ENCODE data around the gene NMUR1. TPM values are rescaled to one million over a fixed set of nuclear protein-coding genes. Genes with fewer than 3 reads are reported as not detected.
"Not testable (repeated sequence)": the region's sequence is repeated elsewhere in the genome, so short reads cannot be mapped to it uniquely, and the experiment has no call there.

NMUR1 gene
- total RNA-seq, 1 donor from 2014 or later: 0.16 TPM

DNA sequence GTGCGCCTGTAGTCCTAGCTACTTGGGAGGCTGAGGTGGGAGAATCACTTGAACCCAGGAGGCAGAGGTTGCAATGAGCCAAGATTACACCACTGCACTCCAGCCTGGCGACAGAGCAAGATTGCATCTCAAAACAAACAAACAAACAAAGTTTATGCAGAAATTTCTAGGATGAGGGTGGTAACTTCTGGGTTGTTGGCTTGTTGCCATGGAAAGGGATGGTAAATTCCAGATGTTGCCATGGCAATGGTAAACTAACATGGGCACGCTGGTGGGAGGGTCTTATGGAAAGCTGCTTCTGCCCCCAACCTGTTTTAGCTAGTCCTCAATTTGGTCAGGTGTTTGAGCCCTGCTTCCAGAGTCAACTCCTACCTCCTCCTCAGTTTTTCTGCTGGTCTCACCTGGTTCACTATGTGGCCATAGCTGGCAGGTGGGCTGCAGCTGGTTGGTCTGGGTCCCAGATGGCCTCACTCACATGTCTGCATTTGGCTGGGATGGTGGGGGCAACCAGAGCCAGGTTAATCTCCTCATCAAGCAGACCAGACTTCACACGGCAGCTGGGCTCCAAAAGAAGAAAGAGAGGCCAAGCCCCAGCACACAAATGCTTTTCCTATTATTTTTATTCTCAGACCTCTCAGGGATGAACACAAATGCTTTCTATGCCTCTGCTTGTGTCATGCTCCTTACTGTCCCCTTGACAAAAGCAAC is 35.8 kb upstream of the NMUR1 start:
- no peak for DNase-seq (ENCODE audit: low spot score)
- Mint-ChIP-seq H3K27me3 (ENCODE audit: low read depth) (peaks cover 4% of the 10 kb centered on the region), H3K27ac (no peak overlapping the region), H3K4me1 (ENCODE audit: low read depth) (peaks cover 5% of the 10 kb centered on the region), H3K4me3 (ENCODE audit: low read depth) (no peak overlapping the region), H3K9me3 (no peaks in the 10 kb centered on the region), H3K36me3 (ENCODE audit: low read depth) (no peaks in the 10 kb centered on the region)
- intact Hi-C loops (cut with micrococcal nuclease): no loop called here

DNA sequence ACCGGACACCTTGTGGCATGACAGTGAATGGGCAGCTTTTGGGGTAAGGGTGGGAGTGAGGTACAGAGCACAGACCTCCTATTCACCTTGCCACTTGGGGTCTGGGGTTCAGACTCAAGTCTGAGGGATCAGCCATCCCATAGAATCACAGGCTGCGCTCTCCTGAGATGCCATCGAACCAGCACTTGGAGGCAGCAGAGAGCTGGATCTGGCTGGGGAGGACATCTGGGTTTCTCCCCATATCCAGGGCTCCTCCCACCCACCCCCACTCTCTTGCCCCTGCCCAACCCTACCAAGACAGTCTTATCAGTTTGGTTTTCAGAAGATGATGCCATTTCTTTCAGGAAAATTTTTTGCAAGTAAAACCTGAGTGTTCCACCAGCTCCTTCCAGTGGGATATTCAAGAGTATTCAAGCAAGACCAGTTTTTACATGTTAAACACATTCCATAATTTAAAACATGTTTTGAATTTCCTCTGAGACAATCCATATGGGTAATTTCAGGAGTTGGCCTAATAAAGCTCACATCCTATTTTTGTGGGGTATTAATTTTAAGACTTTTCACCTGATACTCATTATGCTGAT is 33.2 kb upstream of the NMUR1 start:
- intact Hi-C loops (cut with micrococcal nuclease): loop anchor here (1.0 kb wide), 1 partner anchor 38 kb away; no protein-coding TSS in a partner anchor
- H3K27me3 Mint-ChIP-seq (ENCODE audit: low read depth): peaks cover 4% of the 10 kb centered on the region
- no peak overlapping the region for H3K4me3 Mint-ChIP-seq (ENCODE audit: low read depth)
- DNase-seq (ENCODE audit: low spot score): peak; percentile 22
- H3K9me3 Mint-ChIP-seq: no peaks in the 10 kb centered on the region
- no peaks in the 10 kb centered on the region for H3K36me3 Mint-ChIP-seq (ENCODE audit: low read depth)
- H3K27ac Mint-ChIP-seq: no peak overlapping the region
- peaks cover 2% of the 10 kb centered on the region for H3K4me1 Mint-ChIP-seq (ENCODE audit: low read depth)

GRCh38 chr2:231557571-231558217 is 27.4 kb upstream of the NMUR1 start:
- peaks cover 31% of the 10 kb centered on the region for H3K4me1 Mint-ChIP-seq (ENCODE audit: low read depth)
- no peak overlapping the region for H3K4me3 Mint-ChIP-seq (ENCODE audit: low read depth)
- no peak overlapping the region for H3K27ac Mint-ChIP-seq
- no peaks in the 10 kb centered on the region for H3K27me3 Mint-ChIP-seq (ENCODE audit: low read depth)
- H3K9me3 Mint-ChIP-seq: peaks cover 11% of the 10 kb centered on the region
- intact Hi-C loops (cut with micrococcal nuclease): loop anchor here (1.0 to 5.0 kb wide), 5 partner anchors 12 to 75 kb away; partner anchors contain the start of gene NMUR1
- peak; percentile 61 for DNase-seq (ENCODE audit: low spot score)
- H3K36me3 Mint-ChIP-seq (ENCODE audit: low read depth): peaks cover 11% of the 10 kb centered on the region

GRCh38 chr2:231556981-231557380 is 26.7 kb upstream of the NMUR1 start:
- no peak overlapping the region for H3K27ac Mint-ChIP-seq
- H3K4me3 Mint-ChIP-seq (ENCODE audit: low read depth): no peak overlapping the region
- no peaks in the 10 kb centered on the region for H3K27me3 Mint-ChIP-seq (ENCODE audit: low read depth)
- intact Hi-C loops (cut with micrococcal nuclease): loop anchor here (1.0 to 5.0 kb wide), 2 partner anchors 27 to 75 kb away; partner anchors contain the start of gene NMUR1
- H3K4me1 Mint-ChIP-seq (ENCODE audit: low read depth): peaks cover 31% of the 10 kb centered on the region
- DNase-seq (ENCODE audit: low spot score): no peak
- peaks cover 15% of the 10 kb centered on the region for H3K9me3 Mint-ChIP-seq
- H3K36me3 Mint-ChIP-seq (ENCODE audit: low read depth): peaks cover 12% of the 10 kb centered on the region

GRCh38 chr2:231556496-231556895 is 26.3 kb upstream of the NMUR1 start:
- Mint-ChIP-seq H3K36me3 (ENCODE audit: low read depth) (peaks cover 13% of the 10 kb centered on the region), H3K4me1 (ENCODE audit: low read depth) (peaks cover 31% of the 10 kb centered on the region), H3K9me3 (peaks cover 19% of the 10 kb centered on the region)
- H3K27ac Mint-ChIP-seq; H3K27me3 Mint-ChIP-seq (ENCODE audit: low read depth); H3K4me3 Mint-ChIP-seq (ENCODE audit: low read depth); DNase-seq (ENCODE audit: low spot score): not testable (repeated sequence)
- intact Hi-C loops (cut with micrococcal nuclease): loop anchor here (5.0 kb wide), 1 partner anchor 74 kb away; no protein-coding TSS in a partner anchor

- Mint-ChIP-seq H3K4me1 (ENCODE audit: low read depth) (peaks cover 33% of the 10 kb centered on the region), H3K9me3 (peaks cover 25% of the 10 kb centered on the region), H3K27ac (peak overlapping the region; percentile 42), H3K4me3 (ENCODE audit: low read depth) (peak overlapping the region; percentile 71), H3K36me3 (ENCODE audit: low read depth) (peaks cover 19% of the 10 kb centered on the region), H3K27me3 (ENCODE audit: low read depth) (peaks cover 1% of the 10 kb centered on the region)
- intact Hi-C loops (cut with micrococcal nuclease): loop anchor here (5.0 kb wide), 1 partner anchor 73 kb away; no protein-coding TSS in a partner anchor
- DNase-seq (ENCODE audit: low spot score): no peak
Measured at GRCh38 chr2:231554748-231555545, 24.7 kb upstream of the NMUR1 start.

DNA sequence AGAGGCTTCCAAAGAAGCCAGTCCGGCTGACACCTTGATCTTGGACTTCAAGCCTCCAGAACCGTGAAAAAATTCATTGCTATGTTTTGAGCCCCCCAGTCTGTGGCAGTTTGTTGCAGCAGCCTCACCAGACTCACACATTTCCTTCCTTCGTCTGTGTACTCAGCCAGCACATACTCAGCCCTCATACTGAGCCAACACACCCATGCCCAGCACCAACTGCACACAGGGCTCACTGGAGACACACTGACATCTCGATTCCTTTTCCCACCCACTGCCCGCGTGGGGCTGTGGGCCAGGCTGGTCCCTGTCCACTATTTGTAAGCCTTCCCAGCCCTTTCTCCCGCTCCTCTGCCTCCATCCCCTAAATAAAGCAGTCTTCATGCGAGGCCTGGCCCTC is 24.1 kb upstream of the NMUR1 start:
- DNase-seq (ENCODE audit: low spot score): no peak
- Mint-ChIP-seq H3K27ac (no peak overlapping the region), H3K27me3 (ENCODE audit: low read depth) (peaks cover 4% of the 10 kb centered on the region), H3K4me1 (ENCODE audit: low read depth) (peaks cover 37% of the 10 kb centered on the region), H3K9me3 (peaks cover 25% of the 10 kb centered on the region), H3K36me3 (ENCODE audit: low read depth) (peaks cover 21% of the 10 kb centered on the region), H3K4me3 (ENCODE audit: low read depth) (peak overlapping the region; percentile 71)
- intact Hi-C loops (cut with micrococcal nuclease): no loop called here

DNA sequence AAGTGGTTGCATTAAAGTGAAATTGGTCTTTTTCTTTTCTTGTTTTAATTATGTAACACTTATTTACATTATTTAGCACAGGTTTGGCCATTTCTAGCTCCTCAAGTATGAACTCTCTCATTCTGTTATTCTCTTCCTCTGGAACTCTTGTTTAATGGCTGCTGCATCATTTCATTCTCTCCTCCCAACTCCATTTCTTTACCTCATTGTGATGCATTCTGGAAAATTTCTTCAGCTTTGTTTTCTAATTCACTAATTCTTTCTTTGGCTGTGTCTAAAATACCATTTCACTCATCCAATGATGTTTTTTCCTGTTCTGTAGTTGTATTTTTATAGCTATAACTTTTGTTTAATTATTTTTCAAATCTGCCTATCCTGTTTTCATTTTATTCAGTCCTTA is 22.5 kb upstream of the NMUR1 start:
- Mint-ChIP-seq H3K4me1 (ENCODE audit: low read depth) (peaks cover 43% of the 10 kb centered on the region), H3K27ac (no peak overlapping the region), H3K36me3 (ENCODE audit: low read depth) (peaks cover 26% of the 10 kb centered on the region), H3K27me3 (ENCODE audit: low read depth) (peaks cover 8% of the 10 kb centered on the region), H3K4me3 (ENCODE audit: low read depth) (no peak overlapping the region), H3K9me3 (peaks cover 25% of the 10 kb centered on the region)
- intact Hi-C loops (cut with micrococcal nuclease): no loop called here
- DNase-seq (ENCODE audit: low spot score): no peak

GRCh38 chr2:231549446-231550239 is 19.4 kb upstream of the NMUR1 start:
- H3K4me3 Mint-ChIP-seq (ENCODE audit: low read depth): no peak overlapping the region
- peaks cover 45% of the 10 kb centered on the region for H3K4me1 Mint-ChIP-seq (ENCODE audit: low read depth)
- intact Hi-C loops (cut with micrococcal nuclease): no loop called here
- H3K9me3 Mint-ChIP-seq: peaks cover 29% of the 10 kb centered on the region
- no peak overlapping the region for H3K27ac Mint-ChIP-seq
- no peak for DNase-seq (ENCODE audit: low spot score)
- H3K27me3 Mint-ChIP-seq (ENCODE audit: low read depth): peaks cover 8% of the 10 kb centered on the region
- peaks cover 31% of the 10 kb centered on the region for H3K36me3 Mint-ChIP-seq (ENCODE audit: low read depth)

DNA sequence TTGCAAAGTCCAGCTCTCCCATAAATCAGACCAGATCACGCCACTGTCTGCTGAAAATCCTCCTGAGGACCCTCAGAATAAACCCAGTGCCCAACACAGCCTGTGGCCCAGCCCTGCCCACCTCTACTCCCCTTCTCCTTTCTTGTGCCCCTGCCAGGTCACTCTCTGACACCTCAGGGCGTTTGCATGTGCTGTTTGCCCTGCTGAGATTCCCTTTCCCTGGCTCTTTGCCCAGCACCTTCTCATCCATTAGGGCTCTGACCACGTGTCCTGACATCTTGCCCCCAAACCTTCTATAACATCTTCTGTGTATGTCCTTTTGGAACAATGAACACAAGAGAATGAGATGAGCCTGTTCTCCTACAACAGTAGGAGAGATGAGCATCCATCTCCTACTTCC is 18.5 kb upstream of the NMUR1 start:
- Mint-ChIP-seq H3K9me3 (peaks cover 28% of the 10 kb centered on the region), H3K4me3 (ENCODE audit: low read depth) (no peak overlapping the region), H3K27me3 (ENCODE audit: low read depth) (peaks cover 8% of the 10 kb centered on the region), H3K27ac (no peak overlapping the region), H3K4me1 (ENCODE audit: low read depth) (peaks cover 36% of the 10 kb centered on the region), H3K36me3 (ENCODE audit: low read depth) (peaks cover 30% of the 10 kb centered on the region)
- intact Hi-C loops (cut with micrococcal nuclease): no loop called here
- DNase-seq (ENCODE audit: low spot score): no peak

DNA sequence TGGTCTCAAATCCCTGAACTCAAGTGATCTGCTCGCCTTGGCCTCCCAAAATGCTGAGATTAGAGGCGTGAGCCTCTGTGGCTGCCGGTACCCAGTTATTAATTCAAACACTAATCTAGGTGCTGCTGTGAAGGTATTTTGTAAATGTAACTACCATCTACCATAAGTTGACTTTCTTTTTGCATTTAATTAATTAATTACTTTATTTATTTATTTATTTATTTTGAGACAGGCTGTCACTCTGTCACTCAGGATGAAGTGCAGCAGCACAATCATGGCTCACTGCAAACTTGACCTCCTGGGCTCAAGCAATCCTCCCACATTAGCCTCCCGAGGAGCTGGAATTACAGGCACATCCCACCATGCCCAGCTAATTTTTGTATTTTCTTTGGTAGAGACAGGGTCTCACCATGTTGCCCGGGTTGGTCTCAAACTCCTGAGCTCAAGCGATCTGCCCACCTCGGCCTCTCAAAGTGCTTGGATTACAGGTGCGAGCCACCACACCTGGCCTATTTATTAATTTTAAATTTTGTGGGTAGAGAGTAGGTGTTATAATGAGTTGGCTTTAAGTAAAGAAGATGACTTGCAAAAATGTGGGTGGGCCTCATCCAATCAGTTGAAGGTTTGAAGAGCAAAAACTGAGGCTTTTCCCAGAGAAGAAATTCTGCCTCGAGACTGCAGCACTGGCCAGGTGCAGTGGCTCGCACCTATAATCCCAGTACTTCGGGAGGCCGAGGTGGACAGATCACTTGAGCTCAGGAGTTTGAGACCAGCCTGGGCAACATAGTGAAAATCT is 17.3 kb upstream of the NMUR1 start:
- intact Hi-C loops (cut with micrococcal nuclease): no loop called here
- Mint-ChIP-seq H3K9me3 (peaks cover 27% of the 10 kb centered on the region), H3K36me3 (ENCODE audit: low read depth) (peaks cover 29% of the 10 kb centered on the region), H3K27ac (no peak overlapping the region), H3K4me1 (ENCODE audit: low read depth) (peaks cover 34% of the 10 kb centered on the region), H3K27me3 (ENCODE audit: low read depth) (peaks cover 8% of the 10 kb centered on the region), H3K4me3 (ENCODE audit: low read depth) (no peak overlapping the region)
- no peak for DNase-seq (ENCODE audit: low spot score)

Measured in activated T-helper 2 cell treated with anti-CD3 and anti-CD28 coated beads, Interferon-gamma antibody, Interleukin-2, Interleukin-4, amounts not matched to agents 10 μg/mL and 5 μg/mL and 100 μg/mL, durations not matched to agents 14 hours and 24 hours and 36 hours (primary cell).